Activated naive CD8-positive, alpha-beta T cell treated with anti-CD3 and anti-CD28 coated beads for 36 hours (primary cell): ENCODE results near the gene PRPF18. TPM values are rescaled to one million over a fixed set of nuclear protein-coding genes. Genes with fewer than 3 reads are reported as not detected.

Experiments
- DNase-seq: peaks from one replicate; pipeline ENCODE4 v3.0.0; 2021
- H3K27ac Mint-ChIP-seq: one replicate; pipeline ENCODE4 v1.8.0; 2022; ENCODE audit warnings: mild to moderate bottlenecking, moderate library complexity, mixed read lengths
- H3K27me3 Mint-ChIP-seq: one replicate; pipeline ENCODE4 v1.8.0; 2022; ENCODE audit warnings: mild to moderate bottlenecking, mixed read lengths
- H3K36me3 Mint-ChIP-seq: one replicate; pipeline ENCODE4 v1.8.0; 2021; ENCODE audit warnings: mild to moderate bottlenecking, mixed read lengths
- H3K4me1 Mint-ChIP-seq: one replicate; pipeline ENCODE4 v1.8.0; 2021; ENCODE audit warnings: mixed read lengths
- H3K4me3 Mint-ChIP-seq: one replicate; pipeline ENCODE4 v1.8.0; 2022; ENCODE audit warnings: mild to moderate bottlenecking, moderate library complexity, mixed read lengths
- H3K9me3 Mint-ChIP-seq: one replicate; pipeline ENCODE4 v1.8.0; 2022; ENCODE audit warnings: mixed read lengths
- total RNA-seq, 2 experiments: library from RNA; stranded (reverse); gene quantifications; one replicate each; pipeline ENCODE4 v1.2.3, GENCODE V29; 2021

PRPF18 gene
- total RNA-seq, 2 experiments from 2014 or later: 22.5 to 22.9 TPM

DNA sequence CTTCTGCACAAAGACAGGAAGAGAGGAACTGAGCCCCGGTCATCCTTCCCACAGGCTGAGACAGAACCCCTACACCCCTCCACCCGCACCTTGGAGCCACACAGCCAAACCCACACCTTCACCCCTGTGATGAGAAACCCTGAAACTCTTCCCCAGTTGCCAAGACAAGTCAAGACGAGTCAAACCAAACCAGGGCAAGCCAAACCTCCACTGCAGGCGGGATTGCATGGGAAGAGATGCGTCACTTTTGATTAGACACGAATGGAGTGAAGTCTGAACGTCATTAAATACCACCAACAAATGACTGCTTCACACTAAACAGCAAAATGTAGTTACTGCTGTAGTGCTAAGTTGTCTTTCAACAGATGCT lies 73.8 kb downstream of the PRPF18 start:
- peaks cover 19% of the 10 kb centered on the region for H3K4me1 Mint-ChIP-seq
- DNase-seq: no peak
- no peaks in the 10 kb centered on the region for H3K27me3 Mint-ChIP-seq
- H3K4me3 Mint-ChIP-seq: no peak overlapping the region
- H3K9me3 Mint-ChIP-seq: no peaks in the 10 kb centered on the region
- no peak overlapping the region for H3K27ac Mint-ChIP-seq
- no peaks in the 10 kb centered on the region for H3K36me3 Mint-ChIP-seq

- peaks cover 19% of the 10 kb centered on the region for H3K4me1 Mint-ChIP-seq
- H3K27ac Mint-ChIP-seq: no peak overlapping the region
- no peaks in the 10 kb centered on the region for H3K27me3 Mint-ChIP-seq
- DNase-seq: no peak
- H3K9me3 Mint-ChIP-seq: no peaks in the 10 kb centered on the region
- H3K4me3 Mint-ChIP-seq: no peak overlapping the region
- no peaks in the 10 kb centered on the region for H3K36me3 Mint-ChIP-seq
These were observed 74.5 kb downstream of the PRPF18 start for GRCh38 chr10:13661256-13661655.

GRCh38 chr10:13665516-13666262 lies 78.9 kb downstream of the PRPF18 start:
- no peak overlapping the region for H3K27ac Mint-ChIP-seq
- H3K4me3 Mint-ChIP-seq: no peak overlapping the region
- no peak for DNase-seq
- no peaks in the 10 kb centered on the region for H3K27me3 Mint-ChIP-seq
- H3K36me3 Mint-ChIP-seq: no peaks in the 10 kb centered on the region
- no peaks in the 10 kb centered on the region for H3K4me1 Mint-ChIP-seq
- H3K9me3 Mint-ChIP-seq: no peaks in the 10 kb centered on the region

DNA sequence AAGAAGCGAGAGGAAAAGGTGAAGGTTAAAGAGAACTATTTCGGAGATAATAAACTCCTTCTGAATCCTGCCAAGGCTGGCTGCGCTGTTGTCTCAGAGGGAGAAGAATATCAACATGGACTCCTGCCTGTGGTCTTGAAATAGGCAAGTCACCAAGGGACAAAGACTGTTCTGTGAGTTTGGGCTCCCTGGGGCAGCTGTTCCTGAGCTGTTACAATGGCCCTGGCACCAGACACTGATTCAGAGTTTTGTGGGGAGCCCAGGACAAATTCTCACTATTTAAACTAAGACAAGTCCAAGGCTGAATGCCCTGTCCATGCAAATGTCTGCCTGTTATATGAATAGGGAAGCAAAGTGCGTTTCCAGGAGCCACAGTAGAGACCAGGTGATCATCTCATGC lies 81.4 kb downstream of the PRPF18 start:
- Mint-ChIP-seq H3K27me3 (no peaks in the 10 kb centered on the region), H3K4me3 (no peak overlapping the region), H3K4me1 (no peaks in the 10 kb centered on the region), H3K9me3 (no peaks in the 10 kb centered on the region), H3K27ac (no peak overlapping the region), H3K36me3 (no peaks in the 10 kb centered on the region)
- no peak for DNase-seq

GRCh38 chr10:13669182-13669855 lies 82.6 kb downstream of the PRPF18 start:
- no peaks in the 10 kb centered on the region for H3K9me3 Mint-ChIP-seq

GRCh38 chr10:13669901-13670300 lies 83.1 kb downstream of the PRPF18 start:
- Mint-ChIP-seq H3K36me3 (no peaks in the 10 kb centered on the region), H3K4me3 (no peak overlapping the region), H3K27ac (no peak overlapping the region), H3K4me1 (no peaks in the 10 kb centered on the region), H3K27me3 (no peaks in the 10 kb centered on the region), H3K9me3 (no peaks in the 10 kb centered on the region)
- DNase-seq: no peak

More at GRCh38 chr10:13669182-13669855, 82.6 kb downstream of the PRPF18 start:
- no peak overlapping the region for H3K27ac Mint-ChIP-seq
- no peak for DNase-seq
- no peaks in the 10 kb centered on the region for H3K4me1 Mint-ChIP-seq
- no peaks in the 10 kb centered on the region for H3K27me3 Mint-ChIP-seq
- H3K36me3 Mint-ChIP-seq: no peaks in the 10 kb centered on the region
- no peak overlapping the region for H3K4me3 Mint-ChIP-seq

DNA sequence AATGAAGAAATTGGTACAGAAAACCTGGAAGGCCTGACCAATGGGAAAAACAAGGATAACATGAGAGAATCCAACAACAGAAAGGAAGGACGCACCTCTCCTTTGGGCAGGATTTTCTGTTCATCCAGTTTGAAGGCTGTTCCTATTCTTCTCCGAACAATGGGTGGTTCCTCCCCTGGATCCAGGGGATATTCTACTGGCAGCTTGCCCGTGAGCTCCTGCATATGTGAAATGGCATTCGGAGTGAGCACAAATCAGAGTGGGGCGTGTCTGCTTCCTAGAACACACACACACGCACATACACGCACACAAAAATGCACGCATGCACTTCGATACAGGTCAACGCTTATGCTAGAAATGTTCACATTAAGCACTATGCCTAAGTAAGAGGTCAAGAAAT lies 83.5 kb downstream of the PRPF18 start:
- no peaks in the 10 kb centered on the region for H3K36me3 Mint-ChIP-seq
- no peaks in the 10 kb centered on the region for H3K27me3 Mint-ChIP-seq
- DNase-seq: no peak
- H3K9me3 Mint-ChIP-seq: no peaks in the 10 kb centered on the region
- H3K4me3 Mint-ChIP-seq: no peak overlapping the region
- no peaks in the 10 kb centered on the region for H3K4me1 Mint-ChIP-seq
- no peak overlapping the region for H3K27ac Mint-ChIP-seq

- H3K4me3 Mint-ChIP-seq: no peak overlapping the region
These were observed 85.1 kb downstream of the PRPF18 start for GRCh38 chr10:13671904-13672303.

GRCh38 chr10:13672548-13672947 lies 85.8 kb downstream of the PRPF18 start:
- Mint-ChIP-seq H3K4me1 (no peaks in the 10 kb centered on the region), H3K4me3 (no peak overlapping the region), H3K36me3 (no peaks in the 10 kb centered on the region), H3K27ac (no peak overlapping the region), H3K27me3 (peaks cover 5% of the 10 kb centered on the region), H3K9me3 (no peaks in the 10 kb centered on the region)
- DNase-seq: no peak

More at GRCh38 chr10:13671904-13672303, 85.1 kb downstream of the PRPF18 start:
- Mint-ChIP-seq H3K36me3 (no peaks in the 10 kb centered on the region), H3K27ac (no peak overlapping the region), H3K9me3 (no peaks in the 10 kb centered on the region), H3K27me3 (peaks cover 3% of the 10 kb centered on the region), H3K4me1 (no peaks in the 10 kb centered on the region)
- DNase-seq: no peak

- Mint-ChIP-seq H3K4me1 (no peaks in the 10 kb centered on the region), H3K4me3 (no peak overlapping the region)
These were observed 86.4 kb downstream of the PRPF18 start for GRCh38 chr10:13673156-13673555.

GRCh38 chr10:13674645-13675588 lies 88.2 kb downstream of the PRPF18 start:
- peaks cover 16% of the 10 kb centered on the region for H3K27me3 Mint-ChIP-seq
- no peaks in the 10 kb centered on the region for H3K36me3 Mint-ChIP-seq
- H3K27ac Mint-ChIP-seq: no peak overlapping the region
- no peaks in the 10 kb centered on the region for H3K4me1 Mint-ChIP-seq
- no peak overlapping the region for H3K4me3 Mint-ChIP-seq
- DNase-seq: no peak
- no peaks in the 10 kb centered on the region for H3K9me3 Mint-ChIP-seq

More at GRCh38 chr10:13673156-13673555, 86.4 kb downstream of the PRPF18 start:
- no peaks in the 10 kb centered on the region for H3K9me3 Mint-ChIP-seq
- no peak for DNase-seq
- no peaks in the 10 kb centered on the region for H3K36me3 Mint-ChIP-seq
- peaks cover 5% of the 10 kb centered on the region for H3K27me3 Mint-ChIP-seq
- H3K27ac Mint-ChIP-seq: no peak overlapping the region

- Mint-ChIP-seq H3K27ac (no peak overlapping the region), H3K4me3 (no peak overlapping the region), H3K4me1 (no peaks in the 10 kb centered on the region), H3K27me3 (peaks cover 21% of the 10 kb centered on the region), H3K36me3 (no peaks in the 10 kb centered on the region), H3K9me3 (no peaks in the 10 kb centered on the region)
- no peak for DNase-seq
These were observed 91.5 kb downstream of the PRPF18 start for GRCh38 chr10:13678101-13678843.
